HEK293T (cell line): ENCODE results near the gene ZBTB38.

Experiments
- ARNT ChIP-seq: fragments of 450-650 bp; IDR thresholded peaks from 2 replicates; pipeline ENCODE4 v1.6.1; 2017; ENCODE audit warnings: mild to moderate bottlenecking
- FOXA1 ChIP-seq: fragments of 450-650 bp; IDR thresholded peaks from 2 replicates; pipeline ENCODE4 v1.6.1; 2016; ENCODE audit warnings: mild to moderate bottlenecking
- FOXM1 ChIP-seq: fragments of 450-650 bp; IDR thresholded peaks from 2 replicates; pipeline ENCODE4 v1.6.1; 2017; ENCODE audit warnings: mild to moderate bottlenecking, borderline replicate concordance
- HDGF ChIP-seq: fragments of 450-650 bp; IDR thresholded peaks from 2 replicates; pipeline ENCODE4 v1.6.1; 2017; ENCODE audit warnings: antibody characterized with exemption, borderline replicate concordance
- L3MBTL2 ChIP-seq: fragments of 450-650 bp; conservative IDR thresholded peaks from 2 replicates; pipeline ENCODE4 v1.6.1; 2016; ENCODE audit warnings: mild to moderate bottlenecking
- PKNOX1 ChIP-seq: fragments of 450-650 bp; IDR thresholded peaks from 2 replicates; pipeline ENCODE4 v1.6.1; 2016

- TF ChIP-seq L3MBTL2 (no peak), FOXA1 (no peak), ARNT (no peak), FOXM1 (no peak), HDGF (no peak), PKNOX1 (no peak)
Measured at GRCh38 chr3:141367038-141367730, 1.1 kb upstream of the ZBTB38 start.
